HEK293 (cell line): ENCODE measurements around the gene EXT2.

ENCODE experiments used
- CTCF ChIA-PET: fragments of 350-600 bp; formaldehyde crosslinking; extraction: SDS; loops from one replicate; lab custom pipeline; 2021; ENCODE audit warnings: antibody characterized with exemption; lab: Yijun Ruan, JAX
- POLR2A ChIA-PET: fragments of 300-600 bp; formaldehyde crosslinking; extraction: SDS; loops from one replicate; lab custom pipeline; 2020; ENCODE audit warnings: antibody characterized with exemption, inconsistent platforms; lab: Yijun Ruan, JAX
- H3K27ac ChIP-seq: fragments of 200-500 bp; sonication (Bioruptor generic); 2 replicates; pipeline ENCODE4 v1.5.1; 2014; ENCODE audit warnings: low read depth, low read length, control low read depth, inconsistent platforms; ENCODE audit errors: extremely low read depth
- H3K36me3 ChIP-seq, 2 experiments: fragments of 200-500 bp in 1 of 2; sonication (Bioruptor generic) in 1 of 2; 1 replicate in 1 of 2; 2 replicates in 1 of 2; pipeline ENCODE4 v1.5.1; 2014 to 2017; ENCODE audit warnings: inconsistent platforms in 2 of 2, low read length in 2 of 2; ENCODE audit not compliant: control insufficient read depth in 2 of 2, insufficient read depth in 1 of 2
- H3K4me1 ChIP-seq: fragments of 200-500 bp; sonication (Bioruptor generic); 2 replicates; pipeline ENCODE4 v1.5.1; 2014; ENCODE audit warnings: mild to moderate bottlenecking, low read length, inconsistent platforms; ENCODE audit not compliant: control insufficient read depth, insufficient read depth
- H3K4me3 ChIP-seq: 2 replicates; pipeline ENCODE4 v1.5.1; 2011; ENCODE audit warnings: low read depth, mild to moderate bottlenecking, control low read depth, low read length, moderate library complexity
- H3K9me3 ChIP-seq: fragments of 200-500 bp; sonication (Bioruptor generic); 2 replicates; pipeline ENCODE4 v1.5.1; 2014; ENCODE audit warnings: low read depth, low read length, inconsistent platforms; ENCODE audit not compliant: control insufficient read depth, insufficient read depth
- ELK4 ChIP-seq: IDR thresholded peaks from 2 replicates; pipeline ENCODE4 v1.6.1; 2011; ENCODE audit warnings: mild to moderate bottlenecking, low read depth, low read length, borderline replicate concordance
- KLF9 ChIP-seq: fragments of 450-650 bp; formaldehyde crosslinking; IDR thresholded peaks from 2 replicates; pipeline ENCODE4 v1.5.1; 2016; ENCODE audit warnings: missing biosample characterization, missing genetic modification characterization, low read depth
- SALL2 ChIP-seq: fragments of 450-650 bp; formaldehyde crosslinking; IDR thresholded peaks from 2 replicates; pipeline ENCODE4 v1.5.0; 2017; ENCODE audit warnings: missing biosample characterization, mild to moderate bottlenecking, missing genetic modification characterization, borderline replicate concordance
- ZBTB10 ChIP-seq: fragments of 450-650 bp; formaldehyde crosslinking; IDR thresholded peaks from 2 replicates; pipeline ENCODE4 v1.5.1; 2016; ENCODE audit warnings: missing biosample characterization, missing genetic modification characterization
- ZBTB11 ChIP-seq: fragments of 450-650 bp; formaldehyde crosslinking; conservative IDR thresholded peaks from 2 replicates; pipeline ENCODE4 v1.5.1; 2016; ENCODE audit warnings: low read depth, missing biosample characterization, missing genetic modification characterization
- ZFP69B ChIP-seq: fragments of 450-650 bp; formaldehyde crosslinking; IDR thresholded peaks from 2 replicates; pipeline ENCODE4 v1.5.1; 2016; ENCODE audit warnings: missing biosample characterization, missing genetic modification characterization
- ZNF23 ChIP-seq: fragments of 450-650 bp; formaldehyde crosslinking; IDR thresholded peaks from 2 replicates; pipeline ENCODE4 v1.5.1; 2016; ENCODE audit warnings: missing biosample characterization, missing genetic modification characterization, borderline replicate concordance
- ZNF26 ChIP-seq: fragments of 450-650 bp; formaldehyde crosslinking; IDR thresholded peaks from 2 replicates; pipeline ENCODE4 v1.5.1; 2016; ENCODE audit warnings: missing biosample characterization, missing genetic modification characterization
- ZNF335 ChIP-seq: fragments of 450-650 bp; formaldehyde crosslinking; conservative IDR thresholded peaks from 2 replicates; pipeline ENCODE4 v1.5.1; 2016; ENCODE audit warnings: missing biosample characterization, missing genetic modification characterization
- ZNF398 ChIP-seq: fragments of 450-650 bp; formaldehyde crosslinking; IDR thresholded peaks from 2 replicates; pipeline ENCODE4 v1.5.1; 2017; ENCODE audit warnings: missing biosample characterization, missing genetic modification characterization
- ZNF48 ChIP-seq: fragments of 450-650 bp; formaldehyde crosslinking; IDR thresholded peaks from 2 replicates; pipeline ENCODE4 v1.5.1; 2016; ENCODE audit warnings: missing biosample characterization, missing genetic modification characterization
- ZNF501 ChIP-seq: fragments of 450-650 bp; formaldehyde crosslinking; IDR thresholded peaks from 2 replicates; pipeline ENCODE4 v1.5.1; 2016; ENCODE audit warnings: missing biosample characterization, missing genetic modification characterization
- ZNF571 ChIP-seq: fragments of 450-650 bp; formaldehyde crosslinking; IDR thresholded peaks from 2 replicates; pipeline ENCODE4 v1.5.0; 2017; ENCODE audit warnings: missing biosample characterization, missing genetic modification characterization
- ZNF585B ChIP-seq: fragments of 450-650 bp; formaldehyde crosslinking; IDR thresholded peaks from 2 replicates; pipeline ENCODE4 v1.5.1; 2016; ENCODE audit warnings: missing biosample characterization, missing genetic modification characterization
- ZNF629 ChIP-seq: fragments of 450-650 bp; formaldehyde crosslinking; IDR thresholded peaks from 2 replicates; pipeline ENCODE4 v1.5.1; 2017; ENCODE audit warnings: missing biosample characterization, missing genetic modification characterization
- ZNF654 ChIP-seq: fragments of 450-650 bp; formaldehyde crosslinking; IDR thresholded peaks from 2 replicates; pipeline ENCODE4 v1.5.1; 2016; ENCODE audit warnings: low read depth, missing biosample characterization, missing genetic modification characterization
- ZNF701 ChIP-seq: fragments of 450-650 bp; formaldehyde crosslinking; IDR thresholded peaks from 2 replicates; pipeline ENCODE4 v1.5.1; 2016; ENCODE audit warnings: missing biosample characterization, missing genetic modification characterization
- ZNF768 ChIP-seq: fragments of 450-650 bp; formaldehyde crosslinking; IDR thresholded peaks from 2 replicates; pipeline ENCODE4 v1.5.1; 2018; ENCODE audit warnings: missing biosample characterization, mild to moderate bottlenecking, missing genetic modification characterization

Gene EXT2

GRCh38 chr11:44226945-44227344, 131.5 kb downstream of the EXT2 start (continued):
- TF ChIP-seq ZNF701 (tag by site-specific recombination): no peak
- TF ChIP-seq ZNF654: no peak
- TF ChIP-seq ZNF571 (tag by site-specific recombination): no peak
- TF ChIP-seq ZNF398: no peak
- TF ChIP-seq ZNF48: no peak

- H3K27ac ChIP-seq: no peak overlapping the region
- H3K9me3 ChIP-seq: no peaks in the 10 kb centered on the region
- H3K4me1 ChIP-seq: no peaks in the 10 kb centered on the region
- ChIA-PET POLR2A (no interaction called here), CTCF (no interaction called here)
- H3K4me3 ChIP-seq: no peak overlapping the region
- TF ChIP-seq ZBTB10 (tag by site-specific recombination) (no peak), ZNF501 (tag by site-specific recombination) (no peak), ZNF335 (tag by site-specific recombination) (no peak), ZFP69B (tag by site-specific recombination) (no peak), KLF9 (tag by site-specific recombination) (no peak), ELK4 (no peak), ZNF585B (tag by site-specific recombination) (no peak), ZNF26 (tag by site-specific recombination) (no peak), ZNF23 (tag by site-specific recombination) (no peak), ZBTB11 (tag by site-specific recombination) (no peak), SALL2 (no peak), ZNF768 (no peak), ZNF629 (tag by site-specific recombination) (no peak)
- peaks cover 0 to 4% of the 10 kb centered on the region in 2 experiments; a peak in 1 of 3 replicates for H3K36me3 ChIP-seq
Observed at GRCh38 chr11:44228379-44228778, 132.9 kb downstream of the EXT2 start.
